Hematopoietic multipotent progenitor cell treated with erythropoietin and hydrocortisone succinate and interleukin-3 and kit ligand, for 17 days (in vitro differentiated cells): ENCODE measurements around the gene ACSBG1.

Experiments used
- DNase-seq: peaks from one replicate; pipeline ENCODE4 v3.0.0-alpha.2; 2015; ENCODE audit warnings: low spot score

ACSBG1 gene

DNA sequence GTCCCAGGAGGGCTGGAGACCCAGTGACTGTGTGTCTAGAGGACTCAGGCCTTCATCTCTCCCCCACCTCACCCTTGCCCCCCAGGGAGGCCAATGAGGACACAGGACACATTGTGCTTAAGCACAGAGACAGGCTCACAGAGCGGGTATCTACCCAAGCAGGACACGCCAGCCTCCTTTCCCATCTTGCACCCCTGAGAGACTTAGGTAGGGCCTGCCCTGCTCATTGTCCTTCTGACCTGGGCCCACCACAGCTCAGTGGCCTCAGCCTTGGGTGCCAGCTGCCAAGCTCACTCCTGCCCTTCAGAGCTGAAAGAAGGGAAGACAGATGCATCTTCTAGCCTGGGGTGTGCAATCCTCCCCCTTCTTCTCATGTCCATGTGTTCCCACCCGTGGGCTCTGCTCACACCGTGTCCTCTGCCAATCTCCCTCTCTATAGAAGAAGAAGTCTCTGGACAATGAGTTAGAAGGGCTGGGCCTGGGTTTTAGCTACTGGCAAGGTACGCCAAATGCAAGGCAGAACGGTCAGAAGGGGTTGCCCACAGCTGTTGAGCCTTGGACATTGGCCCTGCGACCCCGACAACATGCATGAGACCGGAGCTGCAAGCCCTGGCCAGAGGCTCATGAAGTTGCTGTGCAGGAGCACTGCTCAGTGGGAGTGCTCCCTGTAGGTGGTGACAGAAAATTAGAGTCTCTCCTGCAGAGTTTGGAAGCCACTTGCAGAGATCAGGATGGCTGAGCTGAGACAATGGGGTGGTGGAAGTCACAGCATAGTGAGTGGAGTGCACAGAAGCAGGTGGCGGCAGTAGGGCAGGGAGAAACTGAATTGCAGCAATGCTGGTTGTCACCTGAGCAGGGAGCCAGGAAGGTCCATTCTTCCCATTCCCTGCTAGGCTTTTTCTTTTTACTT is 32.8 kb downstream of the ACSBG1 start:
- DNase-seq: no peak

DNA sequence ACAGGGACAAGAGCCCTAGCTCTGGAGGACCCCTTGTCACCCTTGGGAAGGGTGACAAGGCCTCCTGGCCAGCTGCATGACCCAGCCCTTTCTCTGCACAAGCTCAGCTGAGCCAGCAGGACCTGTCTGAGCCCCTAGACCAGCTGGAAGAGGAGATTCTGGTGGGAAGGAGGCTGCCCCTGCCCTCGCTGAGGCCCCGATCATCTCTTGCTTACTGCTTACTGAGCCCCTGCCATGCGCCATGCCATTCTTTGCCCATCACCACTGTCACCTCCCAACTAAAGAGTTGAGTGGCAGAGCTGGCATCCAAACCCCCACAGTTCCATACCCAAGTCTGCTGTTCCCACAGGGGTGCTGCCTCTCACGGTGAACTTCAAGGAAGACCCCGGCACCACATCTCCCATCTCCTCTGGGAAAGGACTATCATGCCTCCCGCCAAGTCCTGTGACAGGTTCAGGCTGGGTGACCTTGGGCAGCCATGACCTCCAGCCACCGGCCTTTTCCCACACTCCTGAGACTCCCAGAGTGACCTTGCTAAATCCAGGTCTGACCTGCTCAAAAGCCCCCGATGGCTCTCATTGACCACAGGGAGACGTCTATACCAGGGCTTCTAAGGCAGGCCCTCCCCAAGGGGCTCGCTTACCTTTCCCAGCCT is 34.0 kb downstream of the ACSBG1 start:
- DNase-seq: no peak

- no peak for DNase-seq
These were observed 36.7 kb downstream of the ACSBG1 start for GRCh38 chr15:78197632-78198031.

GRCh38 chr15:78195735-78196201 is 38.6 kb downstream of the ACSBG1 start:
- peak; percentile 64 for DNase-seq

GRCh38 chr15:78194568-78194925 is 39.8 kb downstream of the ACSBG1 start:
- no peak for DNase-seq

DNA sequence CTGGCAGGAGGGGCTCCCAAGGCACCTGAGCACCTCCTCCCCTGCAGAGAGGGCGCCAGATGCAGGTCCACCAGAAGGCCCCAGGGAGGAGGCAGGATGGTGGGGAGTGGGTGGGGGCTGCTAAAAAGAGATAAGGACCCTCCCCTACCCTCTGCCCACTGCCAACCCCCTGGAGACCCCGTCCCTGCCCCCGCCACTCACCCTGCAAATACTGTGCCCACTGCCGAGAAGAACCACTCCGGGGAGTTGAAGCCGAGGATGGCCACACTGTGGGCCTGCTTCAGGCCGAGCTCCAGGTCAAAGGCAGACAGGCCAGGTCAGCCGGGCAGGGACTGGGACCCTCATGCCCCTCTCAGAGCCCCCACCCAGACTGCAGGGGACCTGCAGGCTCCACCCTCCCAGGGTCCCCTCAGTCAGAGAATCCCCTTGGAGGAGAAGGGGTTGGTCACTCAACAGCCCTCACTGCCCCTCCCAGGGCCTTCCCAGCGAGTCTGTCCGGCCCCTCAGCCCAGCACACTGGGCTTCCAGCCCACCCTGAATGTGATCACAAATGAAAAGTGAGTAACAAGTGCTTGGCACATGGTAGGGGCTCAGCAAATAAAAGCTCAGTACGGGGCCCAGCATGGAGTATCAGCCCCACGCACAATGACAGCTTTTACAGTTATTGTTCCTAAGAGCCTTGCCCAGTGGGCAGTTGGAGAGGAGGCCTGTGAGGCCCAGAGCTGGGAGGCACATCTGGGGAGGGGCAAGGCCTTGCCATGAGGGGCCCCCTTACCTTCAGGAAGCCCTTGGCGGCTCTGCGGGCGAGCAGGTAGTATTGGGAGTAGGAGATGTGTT is 40.4 kb downstream of the ACSBG1 start:
- no peak for DNase-seq

- DNase-seq: no peak
These were observed 41.4 kb downstream of the ACSBG1 start for GRCh38 chr15:78192826-78193594.

- no peak for DNase-seq
These were observed 51.5 kb downstream of the ACSBG1 start for GRCh38 chr15:78182821-78183220.

GRCh38 chr15:78182336-78182700 is 52.0 kb downstream of the ACSBG1 start:
- DNase-seq: no peak

GRCh38 chr15:78179906-78180305 is 54.5 kb downstream of the ACSBG1 start:
- DNase-seq: no peak

DNA sequence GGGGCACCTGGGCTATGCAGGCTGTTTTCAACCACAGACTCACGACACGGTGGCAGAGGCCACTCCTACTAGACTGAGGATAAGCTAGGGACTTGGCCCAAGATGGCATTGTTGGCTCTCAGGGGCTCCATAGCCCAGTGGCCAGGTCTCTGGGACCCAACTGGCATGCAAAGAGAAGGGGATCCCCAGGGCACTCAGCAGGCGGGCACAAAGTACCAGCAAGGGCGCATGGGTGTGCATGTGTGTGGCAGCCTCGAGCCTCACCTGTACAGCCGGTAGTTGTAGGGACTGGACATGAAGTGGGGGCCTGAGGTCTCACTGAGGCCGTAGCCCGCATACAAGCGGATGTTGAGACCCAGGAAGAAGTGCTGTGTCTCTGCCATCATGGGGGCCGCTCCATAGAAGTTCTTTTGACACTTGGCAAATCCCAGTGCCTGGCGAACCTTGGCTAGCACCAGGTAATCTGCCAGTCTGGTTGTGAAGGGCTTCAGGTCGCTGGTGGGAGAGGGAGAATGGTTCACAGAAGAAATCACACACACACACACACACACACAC is 55.0 kb downstream of the ACSBG1 start:
- no peak for DNase-seq

- DNase-seq: no peak
These were observed 56.3 kb downstream of the ACSBG1 start for GRCh38 chr15:78178064-78178463.

DNA sequence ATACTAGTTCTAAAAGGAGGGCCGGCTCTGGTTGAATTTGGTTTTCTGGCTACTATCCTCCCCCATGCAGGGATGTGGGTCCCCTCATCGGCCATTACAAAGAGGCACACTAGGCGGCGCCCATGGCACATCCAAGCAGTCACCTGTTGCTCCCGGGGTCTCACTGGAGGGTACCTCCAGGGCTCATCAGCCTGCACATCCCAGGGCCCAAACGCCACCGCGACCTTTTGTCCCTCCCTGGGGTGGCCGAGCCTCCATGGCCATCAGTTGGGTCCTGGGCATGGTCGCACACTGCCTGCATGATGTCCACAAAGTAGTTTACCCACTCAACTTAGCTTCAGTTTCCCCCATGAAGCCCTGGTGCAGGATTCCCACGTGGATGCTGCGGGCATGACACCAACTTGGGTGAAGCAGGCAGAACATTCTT is 56.9 kb downstream of the ACSBG1 start:
- peak; percentile 21 for DNase-seq

GRCh38 chr15:78175330-78175729 is 59.0 kb downstream of the ACSBG1 start:
- DNase-seq: no peak

GRCh38 chr15:78174401-78174800 is 60.0 kb downstream of the ACSBG1 start:
- DNase-seq: no peak

- no peak for DNase-seq
These were observed 62.4 kb downstream of the ACSBG1 start for GRCh38 chr15:78171864-78172472.

DNA sequence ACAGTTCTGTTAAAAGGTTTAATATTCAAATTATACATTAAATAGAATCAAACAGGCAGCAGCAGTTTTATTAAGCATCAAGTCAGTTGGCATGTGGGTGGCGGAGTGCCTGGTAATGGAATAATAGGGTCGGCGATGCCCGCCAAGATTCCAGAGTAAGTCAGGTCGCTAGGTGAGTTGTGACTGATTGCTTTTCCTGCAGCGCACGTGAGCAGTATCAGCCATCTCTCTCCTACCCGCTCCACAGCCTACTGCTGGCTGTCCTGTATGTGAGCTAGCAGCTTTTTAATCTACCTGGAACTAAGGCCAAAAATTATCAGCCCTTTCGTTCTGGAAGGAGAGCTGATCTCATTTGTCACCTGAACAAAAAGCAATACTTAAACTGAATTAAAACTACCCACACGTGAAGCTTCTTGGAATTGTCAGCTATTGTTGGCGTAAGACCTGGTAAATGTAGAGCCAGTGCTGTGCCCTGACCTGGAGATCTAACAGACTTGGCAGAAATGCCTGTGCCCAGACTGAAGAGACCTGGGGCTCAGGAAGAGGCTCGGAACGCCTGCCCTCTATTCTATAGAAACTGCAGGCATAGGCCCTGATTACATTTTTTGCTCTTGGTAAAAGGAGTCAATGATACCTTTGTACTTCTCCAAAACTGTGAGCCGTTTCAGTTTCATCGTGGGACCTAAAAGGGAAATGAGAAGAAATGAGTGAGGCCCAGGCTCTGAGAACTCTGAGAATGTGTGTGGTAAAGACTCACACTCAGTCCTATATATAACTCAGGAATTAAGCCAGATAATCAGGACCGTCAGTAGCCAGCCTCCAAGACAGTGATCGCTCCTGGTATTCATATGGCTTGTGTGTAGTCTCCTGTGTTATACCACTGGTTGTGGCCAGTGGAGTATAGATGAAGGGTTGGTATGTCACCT is 63.3 kb downstream of the ACSBG1 start:
- no peak for DNase-seq

DNA sequence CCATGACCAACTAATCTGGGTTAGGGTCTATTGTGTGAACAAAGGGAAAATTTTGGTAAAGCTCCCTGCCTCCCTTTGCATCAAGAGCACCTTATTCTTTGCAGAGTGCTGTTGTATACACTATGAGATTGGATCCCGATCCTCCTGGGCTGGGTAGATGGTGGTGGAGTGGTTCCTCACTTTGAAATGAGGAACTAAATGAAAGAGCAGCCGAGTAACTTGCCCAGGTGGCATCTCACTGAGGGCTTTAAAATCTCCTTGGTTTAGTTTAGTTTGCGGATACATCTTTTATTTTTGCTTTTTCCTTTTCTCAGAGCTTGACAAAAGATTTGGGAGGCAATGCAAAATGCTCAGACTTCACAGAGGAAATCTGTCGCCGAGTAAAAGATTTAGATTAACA is 65.8 kb downstream of the ACSBG1 start:
- no peak for DNase-seq

GRCh38 chr15:78167227-78167888 is 67.0 kb downstream of the ACSBG1 start:
- DNase-seq: no peak
